Measurements from ENCODE around the gene SGIP1.

- TF ChIP-seq CTCF (IDR thresholded peaks at IDR 0.05; ENCODE audit: low read length) (no peak), EZH2 (IDR thresholded peaks at IDR 0.05; ENCODE audit: borderline replicate concordance, low read length) (no peak)
Measured at GRCh38 chr1:66692681-66693080, 158.7 kb downstream of the SGIP1 start.
